Mesothelial cell of epicardium (in vitro differentiated cells): ENCODE data around the gene GOLGA1. TPM values are rescaled to one million over a fixed set of nuclear protein-coding genes. Genes with fewer than 3 reads are reported as not detected.
"Not testable (repeated sequence)": the region's sequence is repeated elsewhere in the genome, so short reads cannot be mapped to it uniquely, and the experiment has no call there.

Experiments used
- DNase-seq, 2 experiments: peaks; one replicate each; pipeline ENCODE4 v3.0.0; 2021; ENCODE audit warnings: low spot score in 2 of 2; ENCODE audit not compliant: unreplicated experiment in 2 of 2
- H3K27ac Mint-ChIP-seq: 2 replicates; pipeline ENCODE4 v1.8.0; 2021; ENCODE audit warnings: mixed read lengths
- H3K27me3 Mint-ChIP-seq: 2 replicates; pipeline ENCODE4 v1.8.0; 2021; ENCODE audit warnings: low read depth, mixed read lengths
- H3K36me3 Mint-ChIP-seq: 2 replicates; pipeline ENCODE4 v1.8.0; 2021; ENCODE audit warnings: mixed read lengths
- H3K4me1 Mint-ChIP-seq: 2 replicates; pipeline ENCODE4 v1.8.0; 2021; ENCODE audit warnings: mixed read lengths
- H3K4me3 Mint-ChIP-seq: 2 replicates; pipeline ENCODE4 v1.8.0; 2021; ENCODE audit warnings: mild to moderate bottlenecking, moderate library complexity, mixed read lengths
- H3K9me3 Mint-ChIP-seq: 2 replicates; pipeline ENCODE4 v1.8.0; 2021; ENCODE audit warnings: mixed read lengths
- total RNA-seq: library from RNA; stranded (reverse); gene quantifications from 3 replicates; pipeline ENCODE4 v1.2.1, GENCODE V29; 2021
- TF ChIP-seq, protein P1 (sequence below): fragments of 200-600 bp; sonication (generic); IDR thresholded peaks from one replicate; pipeline ENCODE4 v1.5.0; 2021; ENCODE audit warnings: antibody characterized with exemption; ENCODE audit not compliant: unreplicated experiment

GOLGA1 gene
- total RNA-seq, 1 donor from 2014 or later: 23.6 TPM

DNA sequence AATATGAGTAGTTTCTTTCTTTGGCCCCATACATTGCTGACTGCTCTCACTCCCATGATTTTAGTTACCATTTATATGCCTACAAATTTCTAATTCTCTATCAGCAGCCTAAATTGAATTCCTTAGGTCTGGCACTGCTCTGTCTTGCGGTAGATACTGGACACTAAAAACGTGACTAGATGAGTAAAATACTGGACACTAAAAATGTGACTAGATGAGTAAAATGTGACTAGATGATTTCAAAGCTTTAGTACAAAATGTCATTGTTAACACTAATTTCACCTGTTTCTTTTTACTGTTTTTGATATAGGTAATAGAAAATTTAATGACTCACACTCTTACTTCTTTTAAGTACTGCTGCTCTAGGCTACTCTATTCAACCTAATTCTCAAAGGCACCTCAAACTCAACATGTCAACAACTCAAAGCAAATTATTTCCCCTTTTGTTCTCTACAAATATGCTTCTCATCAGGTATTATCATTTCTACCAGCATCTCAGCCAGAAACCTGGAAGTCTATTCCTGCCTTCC, 31.4 kb upstream of the GOLGA1 start:
- no peak overlapping the region for H3K4me3 Mint-ChIP-seq
- H3K4me1 Mint-ChIP-seq: no peaks in the 10 kb centered on the region
- no peak for DNase-seq
- no peaks in the 10 kb centered on the region for H3K9me3 Mint-ChIP-seq
- no peak overlapping the region for H3K27ac Mint-ChIP-seq
- TF ChIP-seq, protein P1, sequence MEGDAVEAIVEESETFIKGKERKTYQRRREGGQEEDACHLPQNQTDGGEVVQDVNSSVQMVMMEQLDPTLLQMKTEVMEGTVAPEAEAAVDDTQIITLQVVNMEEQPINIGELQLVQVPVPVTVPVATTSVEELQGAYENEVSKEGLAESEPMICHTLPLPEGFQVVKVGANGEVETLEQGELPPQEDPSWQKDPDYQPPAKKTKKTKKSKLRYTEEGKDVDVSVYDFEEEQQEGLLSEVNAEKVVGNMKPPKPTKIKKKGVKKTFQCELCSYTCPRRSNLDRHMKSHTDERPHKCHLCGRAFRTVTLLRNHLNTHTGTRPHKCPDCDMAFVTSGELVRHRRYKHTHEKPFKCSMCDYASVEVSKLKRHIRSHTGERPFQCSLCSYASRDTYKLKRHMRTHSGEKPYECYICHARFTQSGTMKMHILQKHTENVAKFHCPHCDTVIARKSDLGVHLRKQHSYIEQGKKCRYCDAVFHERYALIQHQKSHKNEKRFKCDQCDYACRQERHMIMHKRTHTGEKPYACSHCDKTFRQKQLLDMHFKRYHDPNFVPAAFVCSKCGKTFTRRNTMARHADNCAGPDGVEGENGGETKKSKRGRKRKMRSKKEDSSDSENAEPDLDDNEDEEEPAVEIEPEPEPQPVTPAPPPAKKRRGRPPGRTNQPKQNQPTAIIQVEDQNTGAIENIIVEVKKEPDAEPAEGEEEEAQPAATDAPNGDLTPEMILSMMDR: no peak
- H3K27me3 Mint-ChIP-seq: no peaks in the 10 kb centered on the region
- H3K36me3 Mint-ChIP-seq: peaks cover 21% of the 10 kb centered on the region

DNA sequence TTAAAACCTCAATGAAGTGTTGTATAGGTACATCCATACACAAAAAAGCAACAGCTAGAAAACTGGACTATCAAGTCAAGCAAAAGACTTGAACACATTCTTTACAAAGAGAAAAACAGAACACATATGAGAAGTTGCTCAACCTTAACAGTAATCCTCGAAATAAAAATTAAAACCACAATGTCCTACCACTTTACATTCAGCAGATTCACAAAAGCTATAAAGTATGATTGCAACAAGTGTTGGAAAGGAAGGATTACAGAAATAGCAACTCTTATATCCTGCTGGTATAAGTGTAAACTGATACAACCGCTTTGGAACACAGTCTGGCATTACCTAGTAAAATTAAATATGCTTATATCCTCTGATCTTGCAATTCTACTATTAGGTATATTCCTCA, 28.5 kb upstream of the GOLGA1 start:
- DNase-seq: no peak
- Mint-ChIP-seq H3K4me3 (no peak overlapping the region), H3K27me3 (no peaks in the 10 kb centered on the region), H3K4me1 (peaks cover 2% of the 10 kb centered on the region), H3K36me3 (peaks cover 21% of the 10 kb centered on the region), H3K9me3 (no peaks in the 10 kb centered on the region), H3K27ac (no peak overlapping the region)
- TF ChIP-seq, protein P1: no peak

DNA sequence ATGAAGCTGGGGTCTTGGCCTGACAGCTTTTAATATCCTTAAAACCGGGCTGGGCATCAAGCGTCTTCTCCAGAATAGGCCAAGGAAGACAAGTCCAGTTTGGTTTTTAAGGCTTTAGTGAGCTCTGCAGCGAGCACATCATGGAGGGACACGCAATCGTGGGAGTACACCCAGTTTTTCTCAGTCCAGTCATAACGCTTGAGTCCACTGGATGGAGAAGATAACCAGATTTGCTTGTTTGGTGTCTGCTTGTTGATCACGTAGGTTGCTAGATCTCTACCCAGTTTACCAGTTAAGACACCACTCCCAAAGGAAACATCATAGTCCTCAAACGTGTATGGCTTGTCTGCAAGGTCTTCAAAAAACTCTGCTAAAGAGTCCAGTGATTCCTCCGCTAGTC, 27.4 kb upstream of the GOLGA1 start:
- H3K27ac Mint-ChIP-seq: no peak overlapping the region
- TF ChIP-seq, protein P1: no peak
- H3K4me3 Mint-ChIP-seq: no peak overlapping the region
- H3K9me3 Mint-ChIP-seq: no peaks in the 10 kb centered on the region
- H3K27me3 Mint-ChIP-seq: no peaks in the 10 kb centered on the region
- H3K36me3 Mint-ChIP-seq: peaks cover 16% of the 10 kb centered on the region
- DNase-seq: no peak
- peaks cover 2% of the 10 kb centered on the region for H3K4me1 Mint-ChIP-seq

DNA sequence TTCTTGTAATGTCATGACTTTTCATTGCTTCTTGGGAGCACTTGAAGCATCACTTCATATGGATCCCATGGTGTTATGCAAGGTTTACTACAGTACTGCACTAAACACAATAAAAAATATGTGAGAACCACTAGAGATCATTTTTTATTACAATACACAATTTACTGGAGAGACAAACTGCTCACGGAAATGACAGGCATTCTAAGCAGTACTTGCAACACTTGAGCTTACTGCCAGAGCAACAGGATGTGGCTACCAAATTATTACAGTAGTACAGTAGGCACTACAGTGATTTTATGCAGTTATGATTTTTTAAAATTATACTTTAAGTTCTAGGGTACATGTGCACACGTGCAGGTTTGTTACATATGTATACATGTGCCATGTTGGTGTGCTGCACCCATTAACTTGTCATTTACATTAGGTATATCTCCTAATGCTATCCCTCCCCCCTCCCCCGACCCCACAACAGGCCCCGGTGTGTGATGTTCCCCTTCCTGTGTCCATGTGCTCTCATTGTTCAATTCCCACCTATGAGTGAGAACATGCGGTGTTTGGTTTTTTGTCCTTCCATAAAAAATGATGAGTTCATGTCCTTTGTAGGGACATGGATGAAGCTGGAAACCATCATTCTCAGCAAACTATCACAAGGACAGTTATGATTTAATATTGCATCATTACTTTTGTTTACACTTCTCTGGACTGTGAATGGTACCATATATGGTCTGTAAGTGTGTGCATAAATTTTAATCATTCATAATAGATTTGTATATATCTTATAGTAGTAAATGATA, 25.1 kb upstream of the GOLGA1 start:
- H3K4me1 Mint-ChIP-seq, H3K27ac Mint-ChIP-seq, DNase-seq, H3K27me3 Mint-ChIP-seq, H3K4me3 Mint-ChIP-seq, H3K9me3 Mint-ChIP-seq: not testable (repeated sequence)
- peaks cover 10% of the 10 kb centered on the region for H3K36me3 Mint-ChIP-seq

DNA sequence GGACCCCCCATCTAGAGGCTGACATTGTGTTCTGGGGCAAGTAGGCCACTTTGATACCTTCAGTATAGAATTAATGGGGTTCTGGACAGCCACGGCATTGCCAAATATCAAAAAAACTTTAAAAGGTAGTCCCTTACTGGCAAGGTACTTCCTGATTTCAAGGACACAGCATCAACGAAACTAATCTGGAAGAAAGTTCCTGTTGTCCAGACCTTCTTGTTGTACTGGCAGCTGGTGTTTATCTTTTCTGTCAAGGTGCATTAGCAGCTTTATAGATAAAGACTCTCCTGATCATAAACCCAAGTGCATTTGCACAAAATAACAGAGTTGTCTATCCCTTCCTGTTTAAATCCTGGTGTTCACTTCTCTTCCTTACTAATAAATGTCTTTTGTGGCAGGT, 23.7 kb upstream of the GOLGA1 start:
- H3K27me3 Mint-ChIP-seq: no peaks in the 10 kb centered on the region
- no peak overlapping the region for H3K4me3 Mint-ChIP-seq
- TF ChIP-seq, protein P1: no peak
- H3K9me3 Mint-ChIP-seq: peaks cover 4% of the 10 kb centered on the region
- peak overlapping the region; percentile 10 for H3K27ac Mint-ChIP-seq
- peaks cover 15% of the 10 kb centered on the region for H3K36me3 Mint-ChIP-seq
- peaks cover 2% of the 10 kb centered on the region for H3K4me1 Mint-ChIP-seq
- no peak for DNase-seq

DNA sequence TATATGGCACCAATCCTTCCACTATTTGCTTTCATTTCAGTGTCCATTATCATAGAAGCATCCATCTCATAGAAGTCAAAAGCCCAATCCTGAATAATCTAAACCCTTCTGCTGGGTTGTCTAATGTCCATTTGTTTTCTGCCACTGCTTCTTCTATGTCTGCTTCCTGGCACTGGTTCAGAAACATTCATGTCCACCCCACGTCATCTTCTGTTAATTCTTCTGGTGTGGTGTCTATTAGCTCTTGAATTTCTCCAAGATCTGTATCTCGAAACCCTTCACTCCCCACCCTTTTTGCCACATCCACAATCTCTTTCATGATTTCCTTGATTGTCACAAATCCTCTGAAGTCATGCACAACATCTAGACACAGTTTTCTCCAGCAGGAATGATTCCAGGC, 23.2 kb upstream of the GOLGA1 start:
- no peak overlapping the region for H3K27ac Mint-ChIP-seq
- peaks cover 16% of the 10 kb centered on the region for H3K36me3 Mint-ChIP-seq
- no peak overlapping the region for H3K4me3 Mint-ChIP-seq
- H3K4me1 Mint-ChIP-seq: peaks cover 2% of the 10 kb centered on the region
- TF ChIP-seq, protein P1: no peak
- no peak for DNase-seq
- H3K27me3 Mint-ChIP-seq: no peaks in the 10 kb centered on the region
- H3K9me3 Mint-ChIP-seq: peaks cover 4% of the 10 kb centered on the region
